Nephron progenitor cell (in vitro differentiated cells): ENCODE data around the gene ADGRL3.

Experiments used
- DNase-seq: peaks from one replicate; pipeline ENCODE4 v3.0.0; 2021
- H3K27ac Mint-ChIP-seq: 2 replicates; pipeline ENCODE4 v1.8.0; 2021; ENCODE audit warnings: mild to moderate bottlenecking, moderate library complexity, mixed read lengths
- H3K27me3 Mint-ChIP-seq: 2 replicates; pipeline ENCODE4 v1.8.0; 2021; ENCODE audit warnings: mild to moderate bottlenecking, low read depth, mixed read lengths; ENCODE audit not compliant: poor library complexity
- H3K36me3 Mint-ChIP-seq: 2 replicates; pipeline ENCODE4 v1.8.0; 2021; ENCODE audit warnings: low read depth, mixed read lengths
- H3K4me1 Mint-ChIP-seq: 2 replicates; pipeline ENCODE4 v1.8.0; 2021; ENCODE audit warnings: mixed read lengths
- H3K4me3 Mint-ChIP-seq: 2 replicates; pipeline ENCODE4 v1.8.0; 2021; ENCODE audit warnings: mild to moderate bottlenecking, moderate library complexity, mixed read lengths
- H3K9me3 Mint-ChIP-seq: 2 replicates; pipeline ENCODE4 v1.8.0; 2021; ENCODE audit warnings: mild to moderate bottlenecking, moderate library complexity, mixed read lengths
- CTCF ChIP-seq: fragments of 200-600 bp; sonication (generic); IDR thresholded peaks from 2 replicates; pipeline ENCODE4 v1.5.0; 2021; ENCODE audit warnings: antibody characterized with exemption

ADGRL3 gene

GRCh38 chr4:61223385-61223784 is 23.3 kb downstream of the ADGRL3 start:
- Mint-ChIP-seq H3K4me3 (no peak overlapping the region), H3K27ac (no peak overlapping the region), H3K4me1 (peaks cover 5% of the 10 kb centered on the region), H3K9me3 (no peaks in the 10 kb centered on the region), H3K36me3 (no peaks in the 10 kb centered on the region), H3K27me3 (no peaks in the 10 kb centered on the region)
- no peak for DNase-seq
- TF ChIP-seq CTCF: no peak

GRCh38 chr4:61224573-61224972 is 24.4 kb downstream of the ADGRL3 start:
- H3K4me1 Mint-ChIP-seq: peaks cover 5% of the 10 kb centered on the region
- TF ChIP-seq CTCF: no peak
- no peaks in the 10 kb centered on the region for H3K36me3 Mint-ChIP-seq
- H3K4me3 Mint-ChIP-seq: no peak overlapping the region
- no peaks in the 10 kb centered on the region for H3K9me3 Mint-ChIP-seq
- H3K27ac Mint-ChIP-seq: no peak overlapping the region
- DNase-seq: no peak
- H3K27me3 Mint-ChIP-seq: no peaks in the 10 kb centered on the region

- H3K27ac Mint-ChIP-seq: no peak overlapping the region
- no peak overlapping the region for H3K4me3 Mint-ChIP-seq
- no peak for TF ChIP-seq CTCF
- no peak for DNase-seq
- no peaks in the 10 kb centered on the region for H3K9me3 Mint-ChIP-seq
- no peaks in the 10 kb centered on the region for H3K36me3 Mint-ChIP-seq
- peaks cover 5% of the 10 kb centered on the region for H3K4me1 Mint-ChIP-seq
- no peaks in the 10 kb centered on the region for H3K27me3 Mint-ChIP-seq
Observed at GRCh38 chr4:61225656-61226055, 25.5 kb downstream of the ADGRL3 start.

- Mint-ChIP-seq H3K27me3 (peaks cover 5% of the 10 kb centered on the region), H3K4me3 (no peak overlapping the region), H3K4me1 (no peaks in the 10 kb centered on the region), H3K27ac (no peak overlapping the region), H3K36me3 (no peaks in the 10 kb centered on the region), H3K9me3 (no peaks in the 10 kb centered on the region)
- DNase-seq: no peak
- no peak for TF ChIP-seq CTCF
Observed at GRCh38 chr4:61231421-61231820, 31.3 kb downstream of the ADGRL3 start.

GRCh38 chr4:61239250-61239649 is 39.1 kb downstream of the ADGRL3 start:
- Mint-ChIP-seq H3K9me3 (no peaks in the 10 kb centered on the region), H3K27ac (no peak overlapping the region), H3K27me3 (no peaks in the 10 kb centered on the region), H3K36me3 (no peaks in the 10 kb centered on the region), H3K4me3 (no peak overlapping the region), H3K4me1 (peaks cover 27% of the 10 kb centered on the region)
- no peak for TF ChIP-seq CTCF
- DNase-seq: no peak

- TF ChIP-seq CTCF: no peak
- Mint-ChIP-seq H3K9me3 (no peaks in the 10 kb centered on the region), H3K27me3 (no peaks in the 10 kb centered on the region), H3K27ac (no peak overlapping the region), H3K4me3 (no peak overlapping the region), H3K36me3 (no peaks in the 10 kb centered on the region), H3K4me1 (peaks cover 39% of the 10 kb centered on the region)
- no peak for DNase-seq
Observed at GRCh38 chr4:61243962-61244361, 43.8 kb downstream of the ADGRL3 start.
